DOHH2 (cell line): ENCODE results near the gene CDC42BPA.

Source experiments
- EZH2phosphoT487 ChIP-seq: fragments of 200-600 bp; sonication (generic); IDR thresholded peaks from 2 replicates; pipeline ENCODE4 v1.6.1; 2017; ENCODE audit warnings: borderline replicate concordance, mild to moderate bottlenecking, antibody characterized with exemption, low read length, moderate library complexity, mixed read lengths
- TF ChIP-seq, protein P1 (sequence below): fragments of 200-600 bp; sonication (generic); IDR thresholded peaks from one replicate; pipeline ENCODE4 v1.5.1; 2014; ENCODE audit warnings: antibody characterized with exemption, mild to moderate bottlenecking, low read depth, low read length; ENCODE audit not compliant: poor library complexity, severe bottlenecking

GRCh38 chr1:226985839-226986463 is 332.3 kb downstream of the CDC42BPA start:
- TF ChIP-seq, protein P1, sequence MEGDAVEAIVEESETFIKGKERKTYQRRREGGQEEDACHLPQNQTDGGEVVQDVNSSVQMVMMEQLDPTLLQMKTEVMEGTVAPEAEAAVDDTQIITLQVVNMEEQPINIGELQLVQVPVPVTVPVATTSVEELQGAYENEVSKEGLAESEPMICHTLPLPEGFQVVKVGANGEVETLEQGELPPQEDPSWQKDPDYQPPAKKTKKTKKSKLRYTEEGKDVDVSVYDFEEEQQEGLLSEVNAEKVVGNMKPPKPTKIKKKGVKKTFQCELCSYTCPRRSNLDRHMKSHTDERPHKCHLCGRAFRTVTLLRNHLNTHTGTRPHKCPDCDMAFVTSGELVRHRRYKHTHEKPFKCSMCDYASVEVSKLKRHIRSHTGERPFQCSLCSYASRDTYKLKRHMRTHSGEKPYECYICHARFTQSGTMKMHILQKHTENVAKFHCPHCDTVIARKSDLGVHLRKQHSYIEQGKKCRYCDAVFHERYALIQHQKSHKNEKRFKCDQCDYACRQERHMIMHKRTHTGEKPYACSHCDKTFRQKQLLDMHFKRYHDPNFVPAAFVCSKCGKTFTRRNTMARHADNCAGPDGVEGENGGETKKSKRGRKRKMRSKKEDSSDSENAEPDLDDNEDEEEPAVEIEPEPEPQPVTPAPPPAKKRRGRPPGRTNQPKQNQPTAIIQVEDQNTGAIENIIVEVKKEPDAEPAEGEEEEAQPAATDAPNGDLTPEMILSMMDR, result no peak
- no peak for TF ChIP-seq EZH2phosphoT487
